Sigmoid colon (tissue), 4 donors: Measurements from ENCODE around the gene USP50.

Experiments used
- CTCF ChIP-seq, 4 experiments: fragments of 450-650 bp in 3 of 4; fragments of 200-600 bp in 1 of 4; IDR thresholded peaks; one replicate each; pipeline ENCODE4 v1.5.1; 2016 to 2019; ENCODE audit warnings: antibody characterized with exemption in 4 of 4, mild to moderate bottlenecking in 3 of 4, moderate library complexity in 2 of 4
- POLR2AphosphoS5 ChIP-seq, 4 donors: sonication (generic); formaldehyde crosslinking; IDR thresholded peaks; one replicate each; pipeline ENCODE4 v1.6.1; 2017; ENCODE audit warnings: antibody characterized with exemption in 4 of 4

- TF ChIP-seq CTCF (IDR thresholded peaks at IDR 0.05): no peak
- TF ChIP-seq POLR2AphosphoS5 (IDR thresholded peaks at IDR 0.05): no peak
These were observed 44.7 kb downstream of the USP50 start for GRCh38 chr15:50501815-50502214.
